GM10266 (cell line): Measurements from ENCODE around the gene PLRG1.

Experiments
- DNase-seq: peaks from one replicate; pipeline ENCODE4 v3.0.0; 2012; ENCODE audit errors: extremely low spot score
- TF ChIP-seq, protein P1 (sequence below): IDR thresholded peaks from 2 replicates; pipeline ENCODE4 v1.5.1; 2012; ENCODE audit warnings: mild to moderate bottlenecking, low read depth; ENCODE audit not compliant: control insufficient read depth, insufficient read depth; ENCODE audit errors: missing control alignments

The PLRG1 gene

DNA sequence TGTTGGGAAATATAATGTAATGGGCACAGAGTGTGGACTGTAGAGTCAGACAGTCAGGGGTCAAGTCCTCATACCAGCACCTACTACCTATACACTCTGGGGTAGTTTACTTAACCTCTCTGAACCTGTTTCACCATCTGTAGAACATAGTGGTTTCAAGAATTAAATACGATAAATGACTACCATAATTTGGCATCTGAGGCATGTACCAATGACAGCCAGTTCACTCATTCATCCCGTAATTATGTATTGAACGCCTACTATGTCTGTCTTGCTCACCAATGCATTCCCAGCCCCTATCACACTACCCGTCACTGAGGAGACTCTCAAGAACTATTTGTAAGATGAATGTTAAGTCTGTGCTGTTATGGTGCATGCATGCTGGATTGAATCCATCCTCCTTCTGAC is 10.6 kb upstream of the PLRG1 start:
- TF ChIP-seq, protein P1, sequence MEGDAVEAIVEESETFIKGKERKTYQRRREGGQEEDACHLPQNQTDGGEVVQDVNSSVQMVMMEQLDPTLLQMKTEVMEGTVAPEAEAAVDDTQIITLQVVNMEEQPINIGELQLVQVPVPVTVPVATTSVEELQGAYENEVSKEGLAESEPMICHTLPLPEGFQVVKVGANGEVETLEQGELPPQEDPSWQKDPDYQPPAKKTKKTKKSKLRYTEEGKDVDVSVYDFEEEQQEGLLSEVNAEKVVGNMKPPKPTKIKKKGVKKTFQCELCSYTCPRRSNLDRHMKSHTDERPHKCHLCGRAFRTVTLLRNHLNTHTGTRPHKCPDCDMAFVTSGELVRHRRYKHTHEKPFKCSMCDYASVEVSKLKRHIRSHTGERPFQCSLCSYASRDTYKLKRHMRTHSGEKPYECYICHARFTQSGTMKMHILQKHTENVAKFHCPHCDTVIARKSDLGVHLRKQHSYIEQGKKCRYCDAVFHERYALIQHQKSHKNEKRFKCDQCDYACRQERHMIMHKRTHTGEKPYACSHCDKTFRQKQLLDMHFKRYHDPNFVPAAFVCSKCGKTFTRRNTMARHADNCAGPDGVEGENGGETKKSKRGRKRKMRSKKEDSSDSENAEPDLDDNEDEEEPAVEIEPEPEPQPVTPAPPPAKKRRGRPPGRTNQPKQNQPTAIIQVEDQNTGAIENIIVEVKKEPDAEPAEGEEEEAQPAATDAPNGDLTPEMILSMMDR: no peak

DNA sequence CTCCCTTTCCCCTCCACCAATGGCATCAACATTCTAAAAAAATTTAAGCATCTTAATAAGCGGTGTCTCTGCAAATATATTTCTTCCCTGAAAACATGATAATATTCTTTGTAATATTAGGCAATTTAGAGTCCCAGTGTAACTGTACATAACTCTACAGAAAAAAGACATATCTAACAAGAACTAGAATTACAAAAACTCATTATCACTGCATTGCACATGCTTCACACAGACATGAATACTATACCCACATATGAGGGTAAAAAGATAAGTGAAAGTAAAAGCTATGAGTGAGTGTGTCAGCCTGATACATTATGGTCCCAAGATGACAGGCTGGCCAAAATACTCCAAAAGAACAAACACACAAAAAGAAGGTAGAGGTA is 10.2 kb upstream of the PLRG1 start:
- DNase-seq: no peak
- TF ChIP-seq, protein P1: no peak

More for the DNA sequence above, 10.6 kb upstream of the PLRG1 start:
- DNase-seq: no peak

DNA sequence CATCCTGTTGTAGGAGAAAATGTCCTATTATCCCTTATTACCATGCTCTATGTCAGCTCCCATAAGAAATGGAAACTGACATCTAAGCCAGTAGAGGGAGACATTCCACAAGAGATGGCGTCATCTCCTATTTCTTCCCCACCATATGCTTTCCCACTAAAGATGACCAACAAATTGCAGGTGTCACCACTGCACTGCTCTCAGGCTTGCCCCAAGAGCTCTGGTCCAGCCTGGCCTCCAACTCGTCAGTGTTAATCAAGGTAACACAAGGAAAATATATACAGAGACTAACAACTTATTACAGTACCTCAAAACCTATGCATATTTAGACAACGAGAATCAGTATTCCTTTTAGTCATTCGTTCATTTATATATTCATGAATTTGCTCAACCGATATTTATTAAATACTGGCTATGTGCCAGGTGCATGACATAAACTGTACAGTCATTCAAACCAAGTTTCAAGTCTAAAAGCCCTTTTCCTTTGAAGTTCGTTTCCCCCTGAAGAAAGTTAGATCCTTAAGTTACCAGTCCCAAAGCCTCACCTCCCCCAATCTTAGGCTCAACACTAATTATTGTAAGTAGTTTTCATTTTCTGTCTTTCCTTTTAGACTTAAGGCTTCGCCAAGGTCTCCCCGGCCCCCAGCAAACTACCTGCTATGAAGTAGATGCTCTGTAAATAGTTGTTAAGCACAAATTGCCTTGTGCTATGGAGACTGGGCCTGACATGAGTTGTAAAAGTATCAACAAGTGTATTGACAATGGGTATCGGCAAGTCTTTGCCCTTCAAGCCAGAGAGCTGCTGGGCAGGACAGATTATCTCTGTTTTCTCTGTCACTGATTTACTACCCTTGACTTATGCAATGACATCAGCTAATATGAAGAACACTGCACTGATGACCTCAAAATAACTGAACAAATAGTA is 9.6 kb upstream of the PLRG1 start:
- TF ChIP-seq, protein P1: peak; percentile 61
- DNase-seq: peak; percentile 56

DNA sequence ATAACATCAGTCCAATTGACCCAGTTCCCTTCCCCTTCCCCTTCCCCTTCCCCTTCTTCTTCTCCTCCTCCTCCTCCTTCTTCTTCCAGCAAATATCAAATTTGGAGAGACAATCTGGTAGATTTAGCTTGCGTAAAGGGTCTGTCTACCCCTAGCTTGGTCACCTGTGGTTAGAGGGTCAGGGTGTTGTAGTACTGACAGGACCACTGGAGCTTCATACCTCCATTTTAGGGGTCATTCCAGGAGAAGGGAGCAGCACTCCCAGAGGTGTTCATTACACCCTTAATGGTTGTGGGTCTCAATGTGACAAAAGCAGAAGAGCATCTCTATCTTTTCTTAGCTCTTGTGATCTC is 8.9 kb upstream of the PLRG1 start:
- TF ChIP-seq, protein P1: no peak
- no peak for DNase-seq

DNA sequence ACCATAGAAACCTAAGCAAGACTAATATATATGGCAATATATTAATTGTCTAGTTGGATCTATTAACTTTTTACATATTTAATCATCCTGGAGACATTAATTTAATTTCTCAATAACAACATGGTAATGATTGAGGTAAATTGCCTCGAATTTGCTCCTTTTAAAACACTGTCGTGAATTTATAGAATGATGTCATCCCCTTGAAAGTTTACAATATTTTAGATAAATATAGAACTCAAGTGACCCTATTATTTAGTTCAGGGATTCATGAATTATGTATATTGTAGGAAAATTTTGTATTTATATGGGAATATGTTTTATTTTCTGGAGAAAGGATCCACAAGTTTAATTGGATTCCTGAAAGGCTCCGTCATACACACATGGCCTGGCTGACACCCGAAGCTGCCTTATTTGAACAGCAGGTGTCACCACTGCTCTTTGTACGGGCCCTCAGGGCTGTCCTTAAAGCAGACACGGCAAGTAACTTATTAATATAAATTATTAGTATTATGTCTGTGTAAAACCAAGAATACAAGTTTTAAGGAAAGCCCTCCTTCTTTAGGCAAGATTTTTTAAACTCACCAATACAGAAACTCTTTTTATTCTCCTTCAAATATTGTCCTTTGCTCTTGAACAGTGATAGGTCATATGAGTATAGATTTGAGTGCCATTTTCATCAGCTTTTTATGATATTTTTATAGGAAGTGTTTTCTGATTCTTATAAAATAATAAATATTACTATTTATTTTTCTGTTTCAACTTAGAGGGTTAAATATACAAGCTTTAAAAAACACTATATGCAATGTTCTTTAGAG is 1.9 kb upstream of the PLRG1 start:
- TF ChIP-seq, protein P1: peak; percentile 77
- peak; percentile 38 for DNase-seq

DNA sequence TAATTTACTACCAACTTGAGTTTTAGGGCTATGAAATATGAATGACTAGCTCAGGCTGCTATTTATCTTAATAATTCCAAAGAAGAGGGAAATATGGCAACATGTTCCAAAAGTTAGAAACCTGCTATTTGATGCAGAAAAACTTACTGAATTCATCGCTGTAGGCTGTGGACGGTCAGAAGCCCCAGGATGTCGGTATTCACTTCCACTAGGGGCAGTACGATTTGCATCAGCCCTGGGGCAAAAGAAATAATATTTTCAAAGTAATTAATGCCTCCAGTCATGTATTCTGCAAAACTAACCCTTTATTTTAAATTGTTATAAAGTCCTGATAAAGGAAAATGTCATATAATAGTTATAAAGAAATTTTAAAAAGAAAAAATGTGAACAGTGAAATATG is 4.5 kb downstream of the PLRG1 start:
- no peak for DNase-seq
- TF ChIP-seq, protein P1: no peak
